Fibroblast of peridontal ligament (primary cell): ENCODE data around the gene SERPINA4.
A peak's percentile ranks its signal among the peaks of the same experiment; 100 is the strongest.
"Not testable (repeated sequence)": the region's sequence is repeated elsewhere in the genome, so short reads cannot be mapped to it uniquely, and the experiment has no call there.

Source experiments
- DNase-seq: peaks from one replicate; pipeline ENCODE4 v3.0.0-alpha.2; 2010; ENCODE audit errors: extremely low read depth

SERPINA4 gene

GRCh38 chr14:94569381-94570001 lies 8.2 kb downstream of the SERPINA4 start:
- no peak for DNase-seq

- no peak for DNase-seq
Measured at GRCh38 chr14:94570002-94570400, 8.8 kb downstream of the SERPINA4 start.

- DNase-seq = no peak
Measured at GRCh38 chr14:94570440-94570839, 9.2 kb downstream of the SERPINA4 start.

- peak; percentile 29 for DNase-seq
Measured at GRCh38 chr14:94571395-94571794, 10.2 kb downstream of the SERPINA4 start.

- DNase-seq = peak; percentile 43
Measured at GRCh38 chr14:94571950-94572349, 10.7 kb downstream of the SERPINA4 start.

GRCh38 chr14:94572637-94573303 lies 11.5 kb downstream of the SERPINA4 start:
- DNase-seq = no peak

- no peak for DNase-seq
Measured at GRCh38 chr14:94573475-94574277, 12.4 kb downstream of the SERPINA4 start.

- DNase-seq = no peak
Measured at GRCh38 chr14:94574336-94574735, 13.1 kb downstream of the SERPINA4 start.

- peak; percentile 12 for DNase-seq
Measured at GRCh38 chr14:94575730-94576585, 14.7 kb downstream of the SERPINA4 start.

- DNase-seq = not testable (repeated sequence)
Measured at GRCh38 chr14:94577472-94577871, 16.2 kb downstream of the SERPINA4 start.

- DNase-seq = no peak
Measured at GRCh38 chr14:94578712-94579111, 17.5 kb downstream of the SERPINA4 start.

GRCh38 chr14:94581127-94581999 lies 20.1 kb downstream of the SERPINA4 start, which contains the start of gene SERPINA5:
SERPINA5 (plus strand) TSS chr14:94581426; CDS start chr14:94587363, 5,937 bp downstream.
- DNase-seq = no peak

GRCh38 chr14:94582199-94582750 lies 21.0 kb downstream of the SERPINA4 start:
- no peak for DNase-seq

- no peak for DNase-seq
Measured at GRCh38 chr14:94582851-94583250, 21.6 kb downstream of the SERPINA4 start.

GRCh38 chr14:94583557-94583956 lies 22.3 kb downstream of the SERPINA4 start:
- DNase-seq = no peak

GRCh38 chr14:94584591-94585280 lies 23.5 kb downstream of the SERPINA4 start:
- no peak for DNase-seq

- no peak for DNase-seq
Measured at GRCh38 chr14:94586635-94587034, 25.4 kb downstream of the SERPINA4 start.

GRCh38 chr14:94588311-94588710 lies 27.1 kb downstream of the SERPINA4 start:
- DNase-seq = no peak

- no peak for DNase-seq
Measured at GRCh38 chr14:94591073-94591472, 29.8 kb downstream of the SERPINA4 start.

GRCh38 chr14:94591871-94592270 lies 30.6 kb downstream of the SERPINA4 start:
- no peak for DNase-seq
